CD8-positive, alpha-beta memory T cell (primary cell): ENCODE data around the gene KEAP1. TPM values are rescaled to one million over a fixed set of nuclear protein-coding genes. Genes with fewer than 3 reads are reported as not detected.

Experiments
- polyA plus RNA-seq: library from polyadenylated mRNA; unstranded; fragments of 300-500 nt; fragmentation: Illumina TruSeq; gene quantifications from one replicate; pipeline ENCODE4 v1.2.3, GENCODE V29; 2021
- total RNA-seq, 2 experiments: library from RNA; stranded (reverse); gene quantifications; one replicate each; pipeline ENCODE4 v1.2.3, GENCODE V29; 2021

KEAP1 gene
- total and polyA plus RNA-seq, 3 experiments from 2014 or later = 58.3 to 107 (median 101) TPM

Other genes starting within 250 kb of the KEAP1 start
- 10 to 100 TPM; 65.8 to 66.8 TPM for gene ICAM1, start 232.2 kb downstream of the KEAP1 start, total RNA-seq
- 13.1 TPM for gene ICAM1, start 232.2 kb downstream of the KEAP1 start, polyA plus RNA-seq
- gene ICAM4, start 216.4 kb downstream of the KEAP1 start, total RNA-seq = under 1 TPM; 0.15 to 0.33 TPM
- 0.95 TPM for gene ICAM4, start 216.4 kb downstream of the KEAP1 start, polyA plus RNA-seq
- 1 to 10 TPM; 1.8 to 2.0 TPM for gene ICAM5, start 213.4 kb downstream of the KEAP1 start, total RNA-seq
- not detected for gene ICAM5, start 213.4 kb downstream of the KEAP1 start, polyA plus RNA-seq
- gene ZGLP1, start 193.5 kb downstream of the KEAP1 start, total RNA-seq = 1 to 10 TPM; 5.6 to 7.3 TPM
- gene ZGLP1, start 193.5 kb downstream of the KEAP1 start, polyA plus RNA-seq = 0.56 TPM
- 10 to 100 TPM; 29.6 to 30.0 TPM for gene FDX2, start 187.3 kb downstream of the KEAP1 start, total RNA-seq
- gene FDX2, start 187.3 kb downstream of the KEAP1 start, polyA plus RNA-seq = 16.1 TPM
- 10 to 100 TPM; 91.5 to 98.5 TPM for gene RAVER1, start 169.8 kb downstream of the KEAP1 start, total RNA-seq
- 24.1 TPM for gene RAVER1, start 169.8 kb downstream of the KEAP1 start, polyA plus RNA-seq
- gene ICAM3, start 163.7 kb downstream of the KEAP1 start, total RNA-seq = 10 to 100 TPM; 83.0 to 89.1 TPM
- gene ICAM3, start 163.7 kb downstream of the KEAP1 start, polyA plus RNA-seq = 244 TPM
- 100 to 1,000 TPM; 210 to 212 TPM for gene TYK2, start 122.8 kb downstream of the KEAP1 start, total RNA-seq
- gene TYK2, start 122.8 kb downstream of the KEAP1 start, polyA plus RNA-seq = 74.4 TPM
- gene CDC37, start 99.8 kb downstream of the KEAP1 start, total RNA-seq = 100 to 1,000 TPM; 273 to 277 TPM
- 100 TPM for gene CDC37, start 99.8 kb downstream of the KEAP1 start, polyA plus RNA-seq
- gene PDE4A, start 82.8 kb downstream of the KEAP1 start, total RNA-seq = 10 to 100 TPM; 21.6 to 22.2 TPM
- gene PDE4A, start 82.8 kb downstream of the KEAP1 start, polyA plus RNA-seq = 7.5 TPM
- gene S1PR5, start 14.1 kb upstream of the KEAP1 start, total RNA-seq = 1 to 10 TPM; 1.5 to 1.8 TPM
- 90.3 TPM for gene S1PR5, start 14.1 kb upstream of the KEAP1 start, polyA plus RNA-seq
- gene ATG4D, start 40.5 kb upstream of the KEAP1 start, total RNA-seq = 10 to 100 TPM; 44.4 to 45.1 TPM
- gene ATG4D, start 40.5 kb upstream of the KEAP1 start, polyA plus RNA-seq = 28.9 TPM
- gene KRI1, start 62.7 kb upstream of the KEAP1 start, total RNA-seq = 10 to 100 TPM; 61.6 to 64.5 TPM
- 45.7 TPM for gene KRI1, start 62.7 kb upstream of the KEAP1 start, polyA plus RNA-seq
- 10 to 100 TPM; 22.2 to 23.1 TPM for gene CDKN2D, start 65.6 kb upstream of the KEAP1 start, total RNA-seq
- 176 TPM for gene CDKN2D, start 65.6 kb upstream of the KEAP1 start, polyA plus RNA-seq
- not detected for gene AP1M2, start 84.0 kb upstream of the KEAP1 start, total RNA-seq
- gene AP1M2, start 84.0 kb upstream of the KEAP1 start, polyA plus RNA-seq = not detected
- gene SLC44A2, start 122.2 kb upstream of the KEAP1 start, total RNA-seq = 10 to 100 TPM; 70.5 to 88.2 TPM
- 285 TPM for gene SLC44A2, start 122.2 kb upstream of the KEAP1 start, polyA plus RNA-seq
- 100 to 1,000 TPM; 471 to 475 TPM for gene ILF3, start 151.0 kb upstream of the KEAP1 start, total RNA-seq
- 100.0 TPM for gene ILF3, start 151.0 kb upstream of the KEAP1 start, polyA plus RNA-seq
- gene QTRT1, start 198.1 kb upstream of the KEAP1 start, total RNA-seq = 10 to 100 TPM; 76.1 to 80.1 TPM
- gene QTRT1, start 198.1 kb upstream of the KEAP1 start, polyA plus RNA-seq = 32.2 TPM
- 100 to 1,000 TPM; 154 to 165 TPM for gene DNM2, start 214.7 kb upstream of the KEAP1 start, total RNA-seq
- 105 TPM for gene DNM2, start 214.7 kb upstream of the KEAP1 start, polyA plus RNA-seq